BJ (cell line): ENCODE data around the gene NKAPL. TPM values are rescaled to one million over a fixed set of nuclear protein-coding genes. Genes with fewer than 3 reads are reported as not detected.

Experiments used
- CTCF ChIA-PET: fragments of 350-600 bp; formaldehyde crosslinking; extraction: SDS; loops from one replicate; lab custom pipeline; 2021; ENCODE audit warnings: antibody characterized with exemption, inconsistent platforms; lab: Yijun Ruan, JAX
- POLR2A ChIA-PET: fragments of 300-600 bp; sonication (Branson Sonifier 250); formaldehyde crosslinking; extraction: SDS; loops from one replicate; lab custom pipeline; 2021; ENCODE audit warnings: antibody characterized with exemption; lab: Charles Lee
- DNase-seq: peaks from one replicate; pipeline ENCODE4 v3.0.0-alpha.2; 2011; ENCODE audit warnings: low read depth
- H3K27me3 ChIP-seq: 2 replicates; pipeline ENCODE4 v1.6.0; 2011; ENCODE audit warnings: low read length; ENCODE audit not compliant: control insufficient read depth, insufficient read depth
- H3K36me3 ChIP-seq: 2 replicates; pipeline ENCODE4 v1.5.1; 2011; ENCODE audit warnings: low read length; ENCODE audit not compliant: control insufficient read depth, insufficient read depth
- H3K4me3 ChIP-seq: 2 replicates; pipeline ENCODE4 v1.5.1; 2011; ENCODE audit warnings: low read depth, mild to moderate bottlenecking, control low read depth, low read length
- polyA minus RNA-seq: library from RNA; depleted of rRNA, polyadenylated mRNA; stranded (reverse); fragments of >200 nt; gene quantifications from 2 replicates; pipeline ENCODE4 v1.2.3, GENCODE V29; 2011; rRNA and poly(A)+ RNA removed
- polyA plus RNA-seq: library from polyadenylated mRNA; depleted of rRNA; stranded (reverse); fragments of >200 nt; gene quantifications from 2 replicates; pipeline ENCODE4 v1.2.3, GENCODE V29; 2011; rRNA removed
- TF ChIP-seq, protein P1 (sequence below): IDR thresholded peaks from 2 replicates; pipeline ENCODE4 v1.5.1; 2011; ENCODE audit warnings: low read depth, mild to moderate bottlenecking, control low read depth, inconsistent platforms, low read length, moderate library complexity; ENCODE audit not compliant: insufficient read depth

Gene NKAPL
- 0.72 TPM in 2 replicates for polyA plus RNA-seq
- polyA minus RNA-seq, result 0.19 and 0.36 TPM in 2 replicates

DNA sequence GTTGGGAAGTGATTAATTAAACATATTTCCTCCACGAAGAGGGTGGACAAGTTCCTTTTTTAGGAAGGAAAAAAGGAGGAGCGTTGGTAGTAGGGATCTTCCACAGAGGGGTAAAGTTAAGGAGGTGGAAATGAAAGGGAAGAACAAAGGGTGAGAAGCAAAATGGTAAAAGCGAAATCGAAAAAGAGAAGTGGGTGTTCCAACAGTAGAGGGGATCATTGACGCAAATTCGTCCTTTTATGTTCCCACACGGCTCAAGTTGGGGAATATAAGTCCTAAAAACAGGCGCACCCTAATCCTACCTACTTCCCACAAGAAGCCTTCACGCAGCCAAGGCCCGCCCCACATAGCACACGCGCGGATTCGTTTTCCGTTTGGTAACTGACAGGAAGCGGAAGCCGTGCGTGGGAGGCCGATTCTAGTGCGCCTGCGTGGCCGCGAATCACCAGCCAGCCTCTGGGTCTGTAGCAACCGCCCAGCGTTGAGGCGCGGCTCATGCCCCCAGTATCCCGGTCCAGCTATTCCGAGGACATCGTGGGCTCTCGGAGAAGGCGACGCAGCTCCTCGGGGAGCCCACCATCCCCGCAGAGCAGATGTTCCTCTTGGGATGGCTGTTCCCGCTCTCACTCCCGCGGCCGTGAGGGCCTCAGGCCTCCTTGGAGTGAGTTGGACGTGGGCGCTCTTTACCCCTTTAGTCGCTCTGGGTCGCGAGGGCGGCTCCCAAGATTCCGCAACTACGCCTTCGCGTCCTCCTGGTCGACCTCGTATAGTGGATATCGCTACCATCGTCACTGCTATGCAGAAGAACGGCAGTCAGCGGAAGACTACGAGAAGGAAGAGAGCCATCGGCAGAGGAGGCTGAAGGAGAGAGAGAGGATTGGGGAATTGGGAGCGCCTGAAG, at the start of gene NKAPL:
Gene NKAPL (plus strand): TSS at position 421 of the 901 bp plus-strand sequence. CDS start 75 bp downstream, at position 496.
- Histone ChIP-seq H3K4me3 (peak within 1 kb of the TSS; percentile 34), H3K36me3 (no peaks in the 10 kb centered on the region), H3K27me3 (no peaks in the 10 kb centered on the region)
- TF ChIP-seq, protein P1, sequence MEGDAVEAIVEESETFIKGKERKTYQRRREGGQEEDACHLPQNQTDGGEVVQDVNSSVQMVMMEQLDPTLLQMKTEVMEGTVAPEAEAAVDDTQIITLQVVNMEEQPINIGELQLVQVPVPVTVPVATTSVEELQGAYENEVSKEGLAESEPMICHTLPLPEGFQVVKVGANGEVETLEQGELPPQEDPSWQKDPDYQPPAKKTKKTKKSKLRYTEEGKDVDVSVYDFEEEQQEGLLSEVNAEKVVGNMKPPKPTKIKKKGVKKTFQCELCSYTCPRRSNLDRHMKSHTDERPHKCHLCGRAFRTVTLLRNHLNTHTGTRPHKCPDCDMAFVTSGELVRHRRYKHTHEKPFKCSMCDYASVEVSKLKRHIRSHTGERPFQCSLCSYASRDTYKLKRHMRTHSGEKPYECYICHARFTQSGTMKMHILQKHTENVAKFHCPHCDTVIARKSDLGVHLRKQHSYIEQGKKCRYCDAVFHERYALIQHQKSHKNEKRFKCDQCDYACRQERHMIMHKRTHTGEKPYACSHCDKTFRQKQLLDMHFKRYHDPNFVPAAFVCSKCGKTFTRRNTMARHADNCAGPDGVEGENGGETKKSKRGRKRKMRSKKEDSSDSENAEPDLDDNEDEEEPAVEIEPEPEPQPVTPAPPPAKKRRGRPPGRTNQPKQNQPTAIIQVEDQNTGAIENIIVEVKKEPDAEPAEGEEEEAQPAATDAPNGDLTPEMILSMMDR, result no peak
- no peak for DNase-seq
- ChIA-PET CTCF (no interaction called here), POLR2A (no interaction called here)

DNA sequence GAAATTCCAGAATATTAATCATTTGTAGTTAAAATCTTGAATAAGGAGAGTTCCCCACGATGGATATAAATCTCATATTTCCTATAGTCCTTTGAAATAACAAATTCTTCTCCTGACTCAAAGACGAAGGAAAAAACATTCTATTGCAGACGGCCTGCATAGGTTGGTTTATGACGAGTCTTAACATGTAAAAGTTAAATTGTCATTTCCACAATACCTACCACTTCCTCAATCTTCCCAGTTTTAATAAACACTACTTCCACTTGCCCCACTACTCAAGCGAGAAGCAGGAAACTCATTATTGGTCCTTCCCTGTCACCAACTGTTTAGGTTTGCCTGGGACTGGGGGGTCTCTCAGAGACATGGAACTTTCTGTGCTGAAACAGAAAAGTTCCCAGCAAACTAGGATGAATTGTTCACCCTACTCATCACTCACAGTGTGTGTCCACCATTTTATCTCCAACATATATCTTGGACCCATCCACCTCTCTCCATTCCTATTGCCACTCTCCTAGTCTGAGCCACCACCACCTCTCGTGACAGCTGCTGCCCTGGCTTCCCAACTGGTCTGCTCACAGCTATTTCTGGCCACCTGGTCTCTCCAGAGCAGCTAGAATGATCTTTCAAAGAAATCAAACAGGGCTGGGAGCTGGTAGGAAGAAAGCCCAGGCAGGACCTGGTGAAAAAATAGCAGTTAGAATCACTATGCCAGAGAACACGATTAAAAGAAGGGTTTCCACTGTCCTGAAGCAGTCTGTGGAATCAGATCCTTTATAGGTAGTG, 49.2 kb upstream of the NKAPL start:
- Histone ChIP-seq H3K4me3 (no peak overlapping the region), H3K27me3 (peaks cover 16% of the 10 kb centered on the region), H3K36me3 (no peaks in the 10 kb centered on the region)
- TF ChIP-seq, protein P1, result no peak
- CTCF ChIA-PET, result interaction anchor here (0.8 kb wide), 1 partner anchor 105 kb away, joined by 3 read pairs; no protein-coding TSS in a partner anchor
- POLR2A ChIA-PET, result no interaction called here
- no peak for DNase-seq

DNA sequence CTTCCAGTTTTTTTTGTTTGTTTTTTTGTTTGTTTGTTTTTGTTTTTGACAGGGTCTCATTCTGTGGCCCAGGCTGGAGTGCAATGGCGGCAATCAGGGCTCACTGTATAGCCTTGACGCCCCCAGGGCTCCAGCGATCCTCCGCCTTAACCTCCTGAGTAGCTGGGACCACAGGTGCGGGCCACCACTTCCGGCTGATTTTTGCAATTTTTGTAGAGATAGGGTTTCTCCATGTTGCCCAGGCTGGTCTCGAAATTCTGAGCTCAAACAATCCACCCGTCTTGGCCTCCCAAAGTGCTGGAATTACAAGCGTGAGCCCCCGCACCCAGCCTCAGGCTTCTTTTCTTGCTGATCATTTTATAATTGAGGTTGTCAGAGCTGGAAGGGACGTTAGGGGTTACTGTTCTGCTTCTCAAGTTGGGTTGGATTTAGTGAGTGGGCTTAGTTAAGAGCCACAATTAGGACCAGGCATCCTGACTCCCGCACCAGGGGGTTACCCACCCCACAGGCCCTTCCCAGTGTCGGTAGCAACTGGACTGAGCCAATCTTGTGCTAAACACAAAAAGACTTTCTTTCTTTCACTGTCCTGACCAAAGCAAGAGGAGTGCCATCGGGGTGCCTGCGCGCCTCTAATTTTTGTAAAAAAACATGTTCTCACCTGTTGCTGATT, 47.1 kb upstream of the NKAPL start:
- Histone ChIP-seq H3K36me3 (no peaks in the 10 kb centered on the region), H3K4me3 (peak overlapping the region; percentile 41), H3K27me3 (peaks cover 14% of the 10 kb centered on the region)
- POLR2A ChIA-PET, result no interaction called here
- no peak for DNase-seq
- CTCF ChIA-PET, result interaction anchor here (0.7 to 0.9 kb wide), 2 partner anchors 9 to 1054 kb away, joined by 3 read pairs; no protein-coding TSS in a partner anchor
- TF ChIP-seq, protein P1, result no peak

DNA sequence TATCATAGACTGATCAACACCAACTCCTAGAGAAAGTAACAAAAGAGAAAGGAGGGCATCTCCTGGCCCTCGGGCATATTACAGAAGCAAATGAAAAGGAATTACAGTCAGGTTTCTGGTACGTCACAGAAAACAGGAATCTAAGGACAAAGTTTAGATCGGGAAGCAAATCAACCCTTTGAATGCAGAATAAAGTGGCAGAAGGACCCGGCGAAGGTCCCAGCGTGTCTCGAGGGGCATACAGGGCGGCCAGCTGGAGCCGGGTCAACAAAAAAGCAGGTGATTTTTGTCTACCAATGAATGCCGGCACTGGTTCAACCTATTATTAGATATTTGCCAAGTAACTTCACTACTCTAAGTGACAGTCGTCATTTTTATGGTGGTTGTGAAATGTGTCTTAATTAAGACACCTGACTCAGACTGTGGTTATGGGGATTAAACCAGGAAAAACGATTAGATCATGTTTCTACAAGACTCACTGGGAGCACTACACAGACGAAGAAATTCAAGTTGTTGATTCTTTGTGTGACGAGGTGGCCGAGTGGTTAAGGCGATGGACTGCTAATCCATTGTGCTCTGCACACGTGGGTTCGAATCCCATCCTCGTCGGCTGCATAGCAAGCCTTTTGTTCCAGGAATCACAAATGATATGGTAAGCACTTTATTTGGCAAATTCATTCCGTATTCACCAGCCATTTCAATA, 46.4 kb upstream of the NKAPL start:
- H3K27me3 ChIP-seq, result peaks cover 14% of the 10 kb centered on the region
- H3K4me3 ChIP-seq, result peak overlapping the region; percentile 41
- CTCF ChIA-PET, result no interaction called here
- POLR2A ChIA-PET, result no interaction called here
- DNase-seq, result peak; percentile 65
- TF ChIP-seq, protein P1, result no peak
- H3K36me3 ChIP-seq, result no peaks in the 10 kb centered on the region
